DND-41 (cell line): ENCODE measurements around the gene CHRNE.
"Not testable (repeated sequence)": the region's sequence is repeated elsewhere in the genome, so short reads cannot be mapped to it uniquely, and the experiment has no call there.

Source experiments
- ATAC-seq: fragments of 200-7000 bp; cut with Tn5 transposase; 3 replicates; pipeline ENCODE4 v1.9.1; 2021; ENCODE audit warnings: low read depth; ENCODE audit not compliant: insufficient read depth
- DNase-seq: peaks from one replicate; pipeline ENCODE4 v3.0.0-alpha.2; 2020
- H2AFZ ChIP-seq: 2 replicates; pipeline ENCODE4 v1.6.0; 2012; ENCODE audit warnings: low read depth, low read length
- H3K27ac ChIP-seq: 2 replicates; pipeline ENCODE4 v1.5.1; 2012; ENCODE audit warnings: low read length, inconsistent platforms
- H3K27me3 ChIP-seq: fragments of 200-600 bp; sonication (generic); 2 replicates; pipeline ENCODE4 v1.6.0; 2012; ENCODE audit warnings: low read length, mild to moderate bottlenecking, inconsistent platforms; ENCODE audit not compliant: insufficient read depth, poor library complexity
- H3K36me3 ChIP-seq: 2 replicates; pipeline ENCODE4 v1.5.1; 2012; ENCODE audit warnings: low read length, inconsistent platforms; ENCODE audit not compliant: insufficient read depth
- H3K4me1 ChIP-seq: 2 replicates; pipeline ENCODE4 v1.5.1; 2012; ENCODE audit warnings: mild to moderate bottlenecking, low read length; ENCODE audit not compliant: insufficient read depth
- H3K4me2 ChIP-seq: 2 replicates; pipeline ENCODE4 v1.6.0; 2012; ENCODE audit warnings: mild to moderate bottlenecking, moderate library complexity, low read length, inconsistent platforms; ENCODE audit not compliant: insufficient read depth
- H3K4me3 ChIP-seq, 2 experiments: fragments of 200-600 bp in 1 of 2; shearing (Covaris generic) in 1 of 2; 2 replicates each; pipeline ENCODE4 v1.5.1; 2012 to 2016; ENCODE audit warnings: inconsistent platforms in 2 of 2, low read length in 2 of 2, mild to moderate bottlenecking in 2 of 2, low read depth in 1 of 2, moderate library complexity in 1 of 2
- H3K79me2 ChIP-seq: 2 replicates; pipeline ENCODE4 v1.6.0; 2012; ENCODE audit warnings: low read length, inconsistent platforms; ENCODE audit not compliant: insufficient read depth
- H3K9ac ChIP-seq: 2 replicates; pipeline ENCODE4 v1.6.0; 2012; ENCODE audit warnings: low read depth, mild to moderate bottlenecking, inconsistent platforms, low read length, moderate library complexity
- H3K9me3 ChIP-seq: 2 replicates; pipeline ENCODE4 v1.5.1; 2012; ENCODE audit warnings: low read length, moderate library complexity, mild to moderate bottlenecking, inconsistent platforms; ENCODE audit not compliant: insufficient read depth, severe bottlenecking
- H4K20me1 ChIP-seq: 2 replicates; pipeline ENCODE4 v1.6.0; 2012; ENCODE audit warnings: low read length; ENCODE audit not compliant: insufficient read depth
- EZH2 ChIP-seq: IDR thresholded peaks from 3 replicates; pipeline ENCODE4 v1.6.1; 2012; ENCODE audit warnings: borderline replicate concordance, low read depth, mild to moderate bottlenecking, moderate library complexity, low read length, inconsistent platforms; ENCODE audit not compliant: severe bottlenecking
- TF ChIP-seq, protein P1 (sequence below): IDR thresholded peaks from 2 replicates; pipeline ENCODE4 v1.5.1; 2012; ENCODE audit warnings: borderline replicate concordance, low read length, moderate library complexity, mild to moderate bottlenecking; ENCODE audit not compliant: poor library complexity, severe bottlenecking; ENCODE audit errors: extremely low read depth

CHRNE gene

DNA sequence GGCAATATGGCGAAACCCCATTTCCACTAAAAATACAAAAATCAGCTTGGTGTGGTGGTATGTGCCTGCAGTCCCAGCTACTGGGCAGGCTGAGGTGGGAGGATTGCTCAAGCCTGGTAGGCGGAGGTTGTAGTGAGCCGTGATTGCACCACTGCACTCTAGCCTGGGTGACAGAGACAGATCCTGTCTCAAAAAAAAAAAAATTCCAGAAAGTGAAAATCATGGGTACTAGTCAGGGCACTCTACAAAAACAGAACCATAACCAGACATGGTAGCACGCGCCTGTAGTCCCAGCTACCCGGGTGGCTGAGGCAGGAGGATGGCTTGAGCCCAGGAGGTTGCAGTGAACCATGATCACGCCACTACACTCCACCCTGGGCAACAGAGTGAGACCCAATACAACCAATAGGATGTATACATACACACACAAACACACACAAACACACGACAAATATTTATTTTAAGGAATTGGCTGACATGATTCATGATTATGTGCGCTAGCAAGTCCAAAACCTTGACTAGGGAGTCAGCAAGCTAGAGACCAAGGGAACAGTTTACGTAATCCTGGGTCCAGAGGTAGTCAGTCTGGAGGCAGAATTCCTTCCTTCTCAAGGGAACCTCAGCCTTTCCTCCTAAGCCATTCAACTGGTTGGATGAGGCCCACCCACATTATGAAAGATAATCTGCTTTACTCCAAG, 17.6 kb upstream of the CHRNE start:
- Histone ChIP-seq H3K4me2 (no peak overlapping the region), H3K4me1 (no peaks in the 10 kb centered on the region), H3K27me3 (no peaks in the 10 kb centered on the region), H3K9me3 (no peaks in the 10 kb centered on the region), H3K79me2 (no peaks in the 10 kb centered on the region), H3K27ac (no peak overlapping the region), H3K4me3 (no peak overlapping the region), H3K36me3 (no peaks in the 10 kb centered on the region), H4K20me1 (no peaks in the 10 kb centered on the region), H3K9ac (no peak overlapping the region), H2AFZ (no peak overlapping the region)
- DNase-seq, result no peak
- no peak for TF ChIP-seq EZH2
- TF ChIP-seq, protein P1, sequence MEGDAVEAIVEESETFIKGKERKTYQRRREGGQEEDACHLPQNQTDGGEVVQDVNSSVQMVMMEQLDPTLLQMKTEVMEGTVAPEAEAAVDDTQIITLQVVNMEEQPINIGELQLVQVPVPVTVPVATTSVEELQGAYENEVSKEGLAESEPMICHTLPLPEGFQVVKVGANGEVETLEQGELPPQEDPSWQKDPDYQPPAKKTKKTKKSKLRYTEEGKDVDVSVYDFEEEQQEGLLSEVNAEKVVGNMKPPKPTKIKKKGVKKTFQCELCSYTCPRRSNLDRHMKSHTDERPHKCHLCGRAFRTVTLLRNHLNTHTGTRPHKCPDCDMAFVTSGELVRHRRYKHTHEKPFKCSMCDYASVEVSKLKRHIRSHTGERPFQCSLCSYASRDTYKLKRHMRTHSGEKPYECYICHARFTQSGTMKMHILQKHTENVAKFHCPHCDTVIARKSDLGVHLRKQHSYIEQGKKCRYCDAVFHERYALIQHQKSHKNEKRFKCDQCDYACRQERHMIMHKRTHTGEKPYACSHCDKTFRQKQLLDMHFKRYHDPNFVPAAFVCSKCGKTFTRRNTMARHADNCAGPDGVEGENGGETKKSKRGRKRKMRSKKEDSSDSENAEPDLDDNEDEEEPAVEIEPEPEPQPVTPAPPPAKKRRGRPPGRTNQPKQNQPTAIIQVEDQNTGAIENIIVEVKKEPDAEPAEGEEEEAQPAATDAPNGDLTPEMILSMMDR, result no peak
- no peak; the same call in 2 of the 3 replicates for ATAC-seq

DNA sequence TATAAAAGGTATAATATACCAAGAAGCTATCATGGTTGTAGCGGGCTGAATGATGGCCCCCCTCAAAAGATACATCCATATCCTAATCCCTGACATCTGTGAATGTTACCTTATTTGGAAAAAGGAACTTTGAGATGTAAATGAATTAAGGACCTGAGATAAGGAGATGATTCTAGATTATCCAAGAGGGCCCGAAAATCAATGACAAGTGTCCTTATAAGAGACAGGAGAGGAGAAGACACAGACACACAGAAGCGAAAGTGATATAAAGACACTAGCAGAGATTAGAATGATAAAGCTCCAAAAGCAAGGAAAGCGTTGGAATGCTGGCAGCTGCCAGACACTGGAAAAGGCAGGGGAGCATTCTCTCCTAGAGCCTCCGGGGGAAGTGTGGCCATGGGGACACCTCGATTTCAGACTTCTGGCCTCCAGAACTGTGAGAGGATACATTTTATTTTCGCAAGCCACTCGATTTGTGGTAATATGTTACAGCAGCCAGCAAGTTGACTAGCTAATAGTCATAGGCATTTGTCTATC, 16.7 kb upstream of the CHRNE start:
- DNase-seq, result no peak
- Histone ChIP-seq H2AFZ (no peak overlapping the region), H3K4me1 (no peaks in the 10 kb centered on the region), H3K9ac (no peak overlapping the region), H3K36me3 (no peaks in the 10 kb centered on the region), H3K4me2 (no peak overlapping the region), H3K4me3 (no peak overlapping the region), H3K79me2 (no peaks in the 10 kb centered on the region), H4K20me1 (no peaks in the 10 kb centered on the region), H3K27ac (no peak overlapping the region), H3K9me3 (no peaks in the 10 kb centered on the region), H3K27me3 (no peaks in the 10 kb centered on the region)
- TF ChIP-seq, protein P1, result no peak
- no peak for TF ChIP-seq EZH2
- ATAC-seq, result no peak

DNA sequence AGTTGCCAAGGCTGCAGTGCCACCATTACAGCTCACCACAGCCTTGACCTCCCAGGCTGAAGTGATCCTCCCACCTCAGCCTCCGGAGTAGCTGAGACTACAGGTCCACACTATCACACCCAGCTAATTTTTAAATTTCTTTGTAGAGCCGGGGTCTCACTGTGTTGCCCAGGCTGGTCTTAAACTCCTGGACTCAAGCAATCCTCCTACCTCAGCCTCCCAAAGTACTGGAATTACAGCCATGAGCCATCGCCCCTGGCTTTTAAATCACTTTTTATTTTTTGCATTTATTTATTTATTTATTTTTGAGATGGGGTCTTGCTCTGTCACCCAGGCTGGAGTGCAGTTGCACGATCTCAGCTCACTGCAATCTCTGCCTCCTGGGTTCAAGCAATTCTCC, 11.7 kb upstream of the CHRNE start:
- H3K9me3 ChIP-seq, H3K79me2 ChIP-seq, H3K4me2 ChIP-seq, H3K4me1 ChIP-seq, H2AFZ ChIP-seq, DNase-seq, H3K27ac ChIP-seq, H3K36me3 ChIP-seq, H3K9ac ChIP-seq, H3K27me3 ChIP-seq, ATAC-seq, H3K4me3 ChIP-seq, H4K20me1 ChIP-seq: not testable (repeated sequence)

DNA sequence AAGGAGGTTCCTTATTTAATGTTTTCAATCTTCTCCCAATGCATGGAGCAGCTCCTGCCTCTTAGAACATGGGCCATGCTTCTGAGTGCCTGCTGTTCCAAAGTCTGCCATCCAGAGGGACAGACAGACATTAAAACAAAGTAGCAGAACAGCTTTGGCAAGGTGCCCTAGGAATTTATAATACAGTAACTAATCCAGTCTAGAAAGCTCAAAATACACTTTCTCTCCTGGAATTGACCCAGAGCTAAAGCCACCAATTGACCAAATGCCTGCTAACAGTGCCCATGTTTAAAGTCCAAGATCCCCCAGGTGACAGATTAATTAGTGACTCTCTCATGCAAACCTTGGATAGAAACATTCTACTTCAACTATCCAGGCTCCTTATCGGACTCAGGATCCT, 11.1 kb upstream of the CHRNE start:
- H3K4me3 ChIP-seq, result no peak overlapping the region
- no peaks in the 10 kb centered on the region for H3K4me1 ChIP-seq
- no peak for DNase-seq
- H3K27me3 ChIP-seq, result no peaks in the 10 kb centered on the region
- TF ChIP-seq EZH2, result no peak
- TF ChIP-seq, protein P1, result no peak
- no peaks in the 10 kb centered on the region for H3K79me2 ChIP-seq
- no peak overlapping the region for H2AFZ ChIP-seq
- no peak overlapping the region for H3K27ac ChIP-seq
- ATAC-seq, result no peak
- no peaks in the 10 kb centered on the region for H4K20me1 ChIP-seq
- H3K36me3 ChIP-seq, result no peaks in the 10 kb centered on the region
- no peak overlapping the region for H3K4me2 ChIP-seq
- H3K9ac ChIP-seq, result no peak overlapping the region
- H3K9me3 ChIP-seq, result no peaks in the 10 kb centered on the region
